ENCODE data around the gene SLC6A16.
"Not testable (repeated sequence)": the region's sequence is repeated elsewhere in the genome, so short reads cannot be mapped to it uniquely, and the experiment has no call there.

Gene SLC6A16

DNA sequence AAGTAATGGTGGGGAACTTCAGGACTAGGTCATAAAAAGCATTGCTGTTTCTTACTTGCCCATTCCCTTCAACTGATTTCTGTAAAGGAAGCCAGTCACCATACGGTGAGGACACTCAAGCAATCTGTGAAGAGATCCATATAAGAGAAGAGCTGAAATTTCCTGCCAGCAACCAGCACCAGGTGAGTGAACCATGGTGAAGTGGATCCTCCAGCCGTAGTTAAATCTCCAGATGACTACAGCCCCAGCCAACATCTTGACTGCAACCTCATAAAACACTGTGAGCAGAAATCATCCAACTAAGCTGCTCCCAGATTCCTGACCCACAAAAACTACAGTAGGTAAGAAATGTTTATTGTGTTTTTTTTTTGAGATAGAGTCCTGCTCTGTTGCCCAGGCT, 3.8 kb upstream of the SLC6A16 start:
- peak; percentile 92 for DNase-seq

DNA sequence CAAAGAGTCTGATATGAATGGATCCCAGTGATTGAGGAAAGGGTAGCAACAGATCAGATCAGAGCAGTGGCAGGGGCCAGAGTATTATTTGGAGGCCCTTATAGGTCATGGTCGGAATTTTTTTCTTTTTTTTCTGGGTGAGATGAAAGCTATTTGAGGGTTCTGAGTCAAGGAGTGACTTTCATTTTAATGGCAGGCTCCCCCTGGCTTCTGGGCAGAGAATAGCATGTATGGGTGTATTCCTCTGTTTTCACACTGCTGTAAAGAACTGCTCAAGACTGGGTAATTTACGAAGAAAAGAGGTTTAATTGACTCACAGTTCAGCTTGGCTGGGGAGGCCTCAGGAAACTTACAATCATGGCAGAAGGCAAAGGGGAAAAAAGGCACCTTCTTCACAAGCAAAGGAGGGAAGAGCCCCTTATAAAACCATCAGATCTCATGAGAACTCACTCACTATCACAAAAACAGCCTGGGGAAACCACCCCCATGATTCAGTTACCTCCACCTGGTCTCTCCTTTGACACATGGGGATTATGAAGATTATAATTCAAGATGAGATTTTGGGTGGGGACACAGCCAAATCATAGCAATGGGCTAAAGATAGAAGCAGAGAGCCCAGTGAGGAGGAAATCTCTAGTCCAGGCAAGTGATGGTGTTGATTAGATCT, 3.0 kb upstream of the SLC6A16 start:
- DNase-seq: no peak

DNA sequence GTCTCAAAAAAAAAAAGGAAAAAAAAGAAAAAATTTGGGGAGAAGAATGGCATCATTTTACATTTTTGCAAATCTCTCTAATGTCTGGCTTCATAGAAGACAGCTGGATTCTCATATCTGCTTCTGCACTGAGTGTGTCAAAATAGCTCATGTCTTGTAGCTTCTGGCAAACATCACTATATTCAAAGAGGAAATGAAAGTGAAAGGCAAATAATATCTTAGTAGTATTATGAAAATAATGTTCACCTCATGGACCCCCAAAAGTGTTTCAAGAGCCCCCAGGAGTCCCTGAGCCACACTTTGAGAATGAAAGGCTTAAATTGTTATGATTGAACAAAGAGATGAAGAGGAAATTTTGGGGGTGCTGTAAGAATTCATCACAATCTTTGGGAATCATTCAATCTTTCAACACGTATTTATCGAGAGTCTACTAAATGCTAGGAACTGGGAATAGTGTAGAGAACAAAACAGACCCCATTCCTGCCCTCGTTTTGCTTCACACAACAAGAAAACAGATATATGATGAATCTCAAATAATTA, 1.2 kb upstream of the SLC6A16 start:
- DNase-seq: no peak

DNA sequence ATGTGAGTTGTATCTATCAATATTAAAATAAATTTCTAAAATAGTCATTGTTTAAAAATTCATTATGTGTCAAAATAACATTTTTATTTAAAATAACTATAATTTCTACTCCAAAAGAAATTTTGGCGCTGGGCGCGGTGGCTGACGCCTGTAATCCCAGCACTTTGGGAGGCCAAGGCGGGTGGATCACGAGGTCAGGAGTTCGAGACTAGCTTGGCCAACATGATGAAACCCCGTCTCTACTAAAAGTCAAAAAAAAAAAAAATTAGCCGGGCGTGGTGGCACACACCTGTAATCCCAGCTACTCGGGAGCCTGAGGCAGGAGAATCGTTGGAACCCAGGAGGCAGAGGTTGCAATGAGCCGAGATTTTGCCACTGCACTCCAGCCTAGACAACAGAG, 765 bp upstream of the SLC6A16 start:
- not testable (repeated sequence) for DNase-seq

DNA sequence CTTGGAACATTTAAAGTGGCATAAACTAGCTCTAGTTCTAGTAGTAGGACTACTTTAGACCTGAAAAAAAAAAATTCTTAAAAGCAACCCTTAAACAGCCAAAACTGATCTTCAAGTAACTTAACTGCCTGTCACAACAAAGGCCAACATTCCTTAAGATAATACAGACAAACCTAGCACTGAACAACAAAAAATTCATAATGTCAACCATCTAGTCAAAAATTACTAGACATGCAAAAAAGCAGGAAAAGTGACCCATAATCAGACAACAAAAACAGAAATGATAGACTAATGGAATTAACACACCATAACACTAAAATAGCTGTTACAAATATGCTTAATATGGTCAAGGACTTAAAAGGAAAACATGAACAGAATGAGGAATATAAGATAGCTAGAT, 6.7 kb downstream of the SLC6A16 start:
- DNase-seq: no peak

DNA sequence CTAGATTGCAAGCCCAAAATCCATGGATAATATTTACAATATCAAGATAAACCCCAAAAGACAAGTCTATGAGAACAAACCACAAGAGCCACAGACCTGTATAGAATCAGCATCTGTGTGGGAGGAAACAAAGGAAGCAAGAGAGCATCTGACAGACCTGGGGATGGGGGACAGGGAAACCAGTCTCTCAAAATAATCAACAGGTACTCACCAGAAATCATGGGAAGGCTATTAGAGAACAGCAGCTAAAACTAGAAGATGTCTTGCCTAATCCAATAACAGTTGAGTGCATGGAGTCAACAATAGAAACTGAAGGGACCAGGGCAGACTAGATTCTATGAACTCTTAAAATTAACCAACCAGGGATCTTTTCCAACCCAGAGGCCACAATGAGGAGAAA, 8.7 kb downstream of the SLC6A16 start:
- no peak for DNase-seq

DNA sequence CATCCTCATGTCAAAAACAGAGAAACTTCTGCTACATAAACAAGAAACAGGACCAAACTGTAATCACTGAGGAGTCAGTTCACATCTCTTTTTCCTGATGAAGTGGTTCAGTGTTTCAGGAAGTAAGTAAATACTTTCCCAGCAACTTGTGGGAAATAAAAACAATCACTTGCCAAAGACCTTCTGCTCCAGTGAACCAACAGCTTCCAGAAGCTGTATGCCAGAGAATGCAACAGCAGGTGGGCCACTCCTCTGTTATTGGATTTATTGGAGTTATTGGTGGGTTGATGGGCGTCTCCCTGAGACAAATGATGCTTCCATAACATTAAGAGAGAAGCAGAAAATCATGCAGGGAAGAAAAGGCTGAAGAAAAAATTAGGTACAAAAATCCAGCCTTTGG, 9.9 kb downstream of the SLC6A16 start:
- no peak for DNase-seq

DNA sequence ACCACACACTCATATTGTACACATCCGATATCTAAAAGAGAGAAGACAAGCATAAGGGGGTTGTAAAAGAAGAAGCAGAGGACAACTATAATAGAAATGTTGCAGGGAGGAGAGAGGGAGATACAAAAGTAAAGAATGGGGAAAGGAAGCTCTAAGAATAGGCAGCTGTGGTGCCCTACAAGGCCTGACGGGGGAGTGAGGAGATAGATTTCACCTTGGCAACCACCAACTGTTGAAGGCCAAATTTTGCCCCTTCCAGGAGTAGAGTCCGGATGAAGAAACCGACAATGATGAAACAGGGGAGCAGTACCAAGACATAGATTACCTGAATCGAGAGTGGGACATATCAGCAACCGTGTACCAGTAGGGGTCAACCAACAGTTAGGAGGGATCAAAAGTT, 15.9 kb downstream of the SLC6A16 start:
- DNase-seq: no peak

DNA sequence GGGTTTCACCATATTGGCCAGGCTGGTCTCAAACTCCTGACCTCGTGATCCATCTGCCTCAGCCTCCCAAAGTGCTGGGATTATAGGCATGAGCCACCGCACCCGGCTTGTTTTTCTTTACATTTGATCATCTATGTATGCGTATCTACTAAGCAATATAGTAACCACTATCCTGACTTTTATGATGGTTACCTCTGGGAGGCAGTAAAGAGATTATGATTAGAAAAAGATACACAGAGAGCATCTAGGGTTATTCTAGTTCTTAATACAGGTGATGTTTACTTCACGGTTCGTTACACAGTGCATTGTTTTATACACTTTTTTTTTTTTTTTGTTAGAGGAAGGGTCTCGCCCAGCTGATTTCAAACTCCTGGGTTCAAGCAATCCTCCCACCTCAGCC, 18.3 kb downstream of the SLC6A16 start:
- DNase-seq: not testable (repeated sequence)

DNA sequence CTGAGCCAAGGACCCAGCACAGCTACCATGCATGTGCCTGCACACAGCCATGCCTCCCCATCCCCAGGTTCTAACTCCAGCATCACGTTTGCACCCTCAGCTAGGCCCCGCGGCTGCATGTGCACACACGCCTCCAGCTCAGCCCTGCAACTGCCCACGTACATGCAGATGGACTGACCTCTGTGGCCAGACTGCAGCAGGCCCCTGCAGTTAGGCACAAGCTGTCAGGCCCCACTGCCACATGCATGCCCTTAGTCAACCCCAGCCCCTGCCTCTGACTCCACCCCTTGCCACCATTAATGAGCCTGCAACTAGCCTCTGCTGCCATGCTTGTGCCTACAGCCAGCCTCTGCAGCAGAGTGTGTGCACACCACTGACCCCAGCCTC, 23.1 kb downstream of the SLC6A16 start:
- DNase-seq: no peak

DNA sequence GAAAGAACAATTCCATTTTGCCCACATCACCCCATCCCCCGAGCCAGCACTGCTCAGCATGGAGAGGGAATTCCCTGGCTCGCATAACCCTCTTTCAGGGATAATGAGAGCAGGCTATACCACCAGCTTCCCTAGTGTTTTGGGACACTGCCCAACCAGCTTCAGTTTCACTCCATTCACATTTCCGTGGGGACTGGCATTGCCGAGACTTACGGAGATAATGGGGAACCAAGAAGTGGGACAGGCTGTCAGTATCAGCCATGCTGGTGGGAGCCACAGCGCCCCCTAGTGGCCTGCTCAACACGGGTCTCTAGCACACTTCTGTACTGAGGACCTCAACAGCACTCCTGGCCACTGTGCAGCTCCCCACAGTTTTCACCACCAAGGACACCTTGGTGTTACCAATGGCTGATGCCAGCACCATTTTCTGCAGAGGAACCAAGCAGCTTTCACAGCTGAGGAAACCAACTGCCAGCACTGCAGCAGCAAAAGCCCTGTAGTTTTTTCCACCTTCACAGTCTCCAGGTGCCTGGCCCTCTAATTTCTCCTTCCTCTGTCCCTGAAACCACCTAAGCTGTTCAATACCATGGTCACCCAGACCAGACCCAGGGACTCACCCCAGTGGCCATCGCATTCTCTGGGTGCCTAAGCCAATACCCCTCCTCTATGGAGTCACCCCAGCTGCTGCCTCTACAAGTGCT, 23.7 kb downstream of the SLC6A16 start:
- DNase-seq: peak; percentile 20

DNA sequence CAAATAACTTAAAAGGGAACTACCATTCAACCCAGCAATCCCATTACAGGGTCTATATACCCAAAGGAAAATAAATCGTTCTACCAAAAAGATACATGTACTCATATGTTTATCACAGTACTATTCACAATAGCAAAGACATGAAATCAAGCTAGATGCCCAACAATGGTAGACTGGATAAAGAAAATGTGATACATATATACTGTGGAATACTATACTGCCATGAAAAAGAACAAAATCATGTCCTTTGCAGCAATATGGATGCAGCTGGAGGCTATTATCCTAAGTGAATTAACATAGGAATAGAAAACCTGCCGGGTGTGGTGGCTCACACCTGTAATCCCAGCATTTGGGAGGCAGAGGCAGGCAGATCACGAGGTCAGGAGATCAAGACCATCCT, 26.3 kb downstream of the SLC6A16 start:
- not testable (repeated sequence) for DNase-seq

DNA sequence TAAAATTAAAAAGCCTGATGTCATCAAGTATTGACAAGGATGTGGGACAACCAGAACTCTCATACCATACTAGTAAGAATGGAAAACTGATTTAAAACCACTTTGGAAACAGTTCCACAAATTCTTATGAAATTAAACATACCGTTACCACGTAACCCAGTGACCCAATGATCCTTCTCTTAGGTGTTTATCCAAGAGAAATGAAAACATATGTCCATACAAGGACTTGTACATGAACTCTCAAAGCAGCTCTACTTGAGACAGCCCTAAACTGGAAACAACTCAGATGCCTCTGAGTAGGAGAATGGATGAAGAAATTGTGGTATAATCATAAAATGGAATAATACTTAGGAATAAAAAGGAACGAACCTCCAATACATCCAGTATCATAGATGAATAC, 27.6 kb downstream of the SLC6A16 start:
- no peak for DNase-seq

DNA sequence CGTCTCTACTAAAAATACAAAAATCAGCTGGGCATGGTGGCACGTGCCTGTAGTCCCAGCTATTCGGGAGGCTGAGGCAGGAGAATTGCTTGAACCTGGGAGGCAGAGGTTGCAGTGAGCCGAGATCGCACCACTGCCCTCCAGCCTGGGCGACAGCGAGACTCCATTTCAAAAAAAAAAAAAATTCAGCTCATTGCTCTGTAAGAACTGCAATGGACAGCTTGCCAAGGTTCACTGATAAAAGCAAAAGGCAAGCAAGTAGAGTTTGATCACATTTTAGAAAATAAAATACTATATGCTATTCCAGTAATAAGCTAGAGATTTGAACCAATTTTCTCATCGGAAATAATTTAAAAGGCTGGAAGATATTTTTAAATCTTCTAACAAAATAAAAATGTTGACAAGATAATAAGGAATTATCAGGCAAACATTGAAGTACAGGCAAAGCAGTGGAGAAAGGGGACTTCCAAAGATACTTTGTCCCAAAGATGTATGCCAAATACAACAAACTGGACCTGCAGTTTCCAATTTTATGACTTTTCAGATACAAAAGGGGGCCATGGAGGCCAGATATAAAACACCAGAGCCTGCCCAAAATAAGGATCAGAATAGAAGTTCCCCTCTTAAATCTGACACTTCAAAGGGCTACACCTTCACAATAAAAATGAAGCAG, 29.6 kb downstream of the SLC6A16 start:
- no peak for DNase-seq

DNA sequence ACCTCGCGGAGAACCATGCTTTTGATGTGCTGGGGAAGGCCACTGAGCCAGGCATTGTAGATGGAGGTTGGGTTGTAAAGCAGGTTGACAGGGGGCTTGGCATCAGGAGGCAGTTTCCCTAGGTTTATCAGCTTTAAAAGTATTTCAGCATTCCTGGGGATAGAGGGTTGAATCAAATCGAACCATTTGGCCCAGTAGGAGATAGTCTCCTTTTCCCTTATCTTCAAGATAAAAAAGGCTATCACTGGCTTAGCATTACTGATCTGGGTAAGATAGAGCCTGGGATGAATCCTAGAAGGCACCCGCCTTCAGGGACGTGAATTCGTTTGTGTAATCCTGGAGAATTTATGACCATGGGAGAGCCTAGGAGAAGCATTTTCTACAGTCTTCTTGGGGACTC, 30.6 kb downstream of the SLC6A16 start:
- DNase-seq: no peak

DNA sequence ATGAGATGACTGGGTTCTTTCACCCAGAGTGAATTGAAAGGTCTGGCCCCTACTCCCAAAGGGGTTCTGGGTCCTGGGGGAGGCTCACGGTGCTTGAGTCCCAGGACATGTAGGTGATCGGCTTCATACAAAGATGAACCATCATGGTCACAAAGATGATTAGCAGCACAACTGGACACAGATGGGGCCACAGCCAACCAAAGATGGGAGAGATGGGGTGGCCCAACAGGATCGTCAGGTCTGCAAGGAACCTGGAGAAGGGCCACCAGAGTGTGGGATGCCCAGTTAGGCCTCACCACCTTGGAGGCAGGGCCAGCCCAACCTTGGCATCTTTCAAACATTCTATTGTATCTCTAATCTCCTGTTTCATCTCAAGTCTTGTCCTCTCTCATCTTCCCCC, 34.5 kb downstream of the SLC6A16 start:
- no peak for DNase-seq

DNA sequence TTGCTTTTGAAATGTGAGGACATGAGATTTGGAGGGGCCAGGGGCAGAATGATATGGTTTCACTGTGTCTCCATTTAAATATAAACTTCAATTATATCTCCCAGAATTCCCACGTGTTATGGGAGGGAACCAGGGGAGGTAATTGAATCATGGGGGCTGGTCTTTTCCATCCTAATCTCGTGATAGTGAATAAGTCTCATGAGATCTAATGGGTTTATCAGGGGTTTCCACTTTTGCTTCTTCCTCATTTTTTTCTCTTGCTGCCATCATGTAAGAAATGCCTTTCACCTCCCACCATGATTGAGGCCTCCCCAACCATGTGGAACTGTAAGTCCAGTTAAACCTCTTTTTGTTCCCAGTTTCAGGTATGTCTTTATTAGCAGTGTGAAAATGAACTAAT, 35.7 kb downstream of the SLC6A16 start:
- not testable (repeated sequence) for DNase-seq

DNA sequence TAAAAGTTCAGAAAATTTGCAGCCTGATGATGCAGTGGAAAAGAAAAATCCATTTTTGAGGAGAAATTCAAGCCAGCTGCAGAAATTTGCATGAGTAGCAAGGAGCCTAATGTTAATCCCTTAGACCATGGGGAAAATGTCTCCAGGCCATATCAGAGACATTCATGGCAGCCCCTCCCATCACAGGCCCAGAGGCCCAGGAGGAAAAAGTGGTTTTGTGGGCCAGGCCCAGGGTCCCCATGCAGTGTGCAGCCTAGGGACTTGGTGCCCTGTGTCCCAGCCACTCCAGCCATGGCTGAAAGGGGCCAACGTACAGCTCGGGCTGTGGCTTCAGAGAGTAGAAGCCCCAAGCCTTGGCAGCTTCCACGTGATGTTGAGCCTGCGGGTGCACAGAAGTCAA, 36.8 kb downstream of the SLC6A16 start:
- not testable (repeated sequence) for DNase-seq

DNA sequence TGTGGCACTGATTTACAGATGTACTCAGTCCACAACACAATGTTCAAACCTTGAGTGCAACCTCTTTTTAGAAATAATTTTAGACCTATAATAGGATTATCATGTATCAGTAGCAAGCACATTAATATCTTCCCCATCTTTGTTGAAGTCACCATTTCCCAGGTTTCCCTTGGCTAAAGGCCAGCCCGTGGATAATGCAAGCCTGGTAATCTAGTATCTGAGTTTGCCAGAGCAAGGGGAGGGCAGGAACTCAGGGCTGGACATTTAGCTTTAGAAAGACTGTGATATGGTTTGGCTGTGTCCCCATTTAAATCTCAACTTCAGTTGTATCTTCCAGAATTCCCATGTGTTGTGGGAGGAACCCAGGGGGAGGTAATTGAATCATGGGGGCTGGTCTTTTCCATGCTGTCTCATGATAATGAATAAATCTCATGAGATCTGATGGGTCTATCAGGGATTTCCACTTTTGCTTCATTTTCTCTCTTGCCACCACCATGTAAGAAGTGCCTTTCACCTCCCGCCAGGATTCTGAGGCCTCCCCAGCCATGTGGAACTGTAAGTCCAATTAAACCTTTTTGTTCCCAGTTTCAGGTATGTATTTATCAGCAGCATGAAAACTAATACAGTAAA, 37.7 kb downstream of the SLC6A16 start:
- no peak for DNase-seq

DNA sequence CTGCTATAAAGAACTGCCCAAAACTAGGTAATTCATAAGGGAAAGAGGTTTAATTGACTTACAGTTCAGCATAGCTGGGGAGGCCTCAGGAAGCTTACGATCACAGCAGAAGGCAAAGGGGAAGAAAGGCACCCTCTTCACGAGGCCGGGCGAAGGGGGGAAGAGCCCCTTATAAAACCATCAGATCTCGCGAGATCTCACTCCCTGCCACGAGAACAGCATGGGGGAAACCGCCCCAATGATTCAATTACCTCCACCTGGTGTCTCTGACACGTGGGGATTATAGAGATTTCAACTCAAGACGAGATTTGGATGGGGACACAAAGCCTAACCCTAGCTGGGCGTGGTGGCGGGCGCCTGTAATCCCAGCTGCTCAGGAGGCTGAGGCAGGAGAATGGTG, 42.8 kb downstream of the SLC6A16 start:
- no peak for DNase-seq

DNA sequence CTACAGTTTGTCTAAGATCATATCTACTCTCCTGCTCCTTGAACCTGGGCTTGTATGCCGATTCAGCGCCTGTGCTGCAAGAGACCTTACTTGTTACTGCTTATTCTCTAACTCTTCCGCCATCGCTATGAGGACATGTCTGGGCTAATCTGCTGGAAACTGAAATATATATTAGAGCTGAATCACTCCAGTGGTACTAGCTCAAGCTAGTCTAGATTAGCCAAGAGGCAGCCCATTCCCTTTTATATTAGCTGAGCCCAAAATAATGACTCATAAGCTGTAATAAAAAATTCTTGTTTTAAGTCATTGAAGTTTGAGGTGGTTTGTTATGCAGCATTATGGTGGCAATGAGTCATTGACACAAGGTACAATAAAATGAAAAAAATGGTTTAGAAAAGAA, 52.8 kb downstream of the SLC6A16 start:
- no peak for DNase-seq

DNA sequence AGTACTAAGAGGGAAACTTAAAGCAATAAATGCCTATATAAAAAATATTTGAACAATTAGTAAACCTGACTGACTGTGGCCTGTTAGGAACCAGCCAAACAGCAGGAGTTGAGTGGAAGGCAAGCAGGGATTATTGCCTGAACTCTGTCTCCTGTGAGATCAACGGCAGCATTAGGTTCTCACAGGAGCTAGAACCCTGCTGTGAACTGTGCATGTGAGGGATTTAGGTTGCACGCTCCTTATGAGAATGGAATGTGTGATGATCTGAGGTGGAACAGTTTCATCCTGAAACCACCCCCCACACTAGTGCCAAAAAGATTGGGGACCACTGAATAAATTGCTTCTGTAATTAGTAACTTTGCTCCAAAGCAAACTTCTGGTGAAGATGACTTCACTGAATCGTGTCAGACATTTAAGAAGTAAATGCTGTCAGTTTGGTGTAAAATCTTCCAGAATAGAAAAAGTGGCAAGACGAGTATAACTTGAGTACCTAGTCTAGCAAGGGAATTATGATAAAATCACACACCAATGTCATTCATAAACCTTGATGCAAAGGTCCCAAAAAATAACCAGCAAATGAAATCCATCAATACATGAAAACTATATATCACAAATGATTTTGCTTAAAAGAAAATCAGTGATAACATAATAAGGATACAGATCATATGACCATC, 53.8 kb downstream of the SLC6A16 start:
- DNase-seq: no peak

DNA sequence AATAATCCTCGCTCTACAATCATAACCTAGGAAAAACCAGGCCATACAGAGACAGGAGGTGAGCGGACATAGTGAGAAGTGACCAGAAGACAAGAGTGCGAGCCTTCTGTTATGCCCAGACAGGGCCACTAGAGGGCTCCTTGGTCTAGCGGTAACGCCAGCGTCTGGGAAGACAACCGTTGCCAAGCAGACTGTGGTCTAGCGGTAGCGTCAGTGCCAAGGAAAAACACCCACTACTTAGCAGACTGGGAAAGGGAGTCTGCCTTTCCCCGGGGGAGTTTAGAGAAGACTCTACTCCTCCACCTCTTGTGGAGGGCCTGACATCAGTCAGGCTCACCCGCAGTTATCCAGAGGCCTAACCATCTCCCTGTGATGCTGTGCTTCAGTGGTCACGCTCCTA, 58.6 kb downstream of the SLC6A16 start:
- DNase-seq: not testable (repeated sequence)
